HepG2 (cell line): ENCODE results near the gene RBM5. TPM values are rescaled to one million over a fixed set of nuclear protein-coding genes. Genes with fewer than 3 reads are reported as not detected.

ENCODE experiments used
- CBX5 ChIP-seq: sonication (generic); formaldehyde crosslinking; IDR thresholded peaks from 2 replicates; pipeline ENCODE4 v1.4.0; 2020; ENCODE audit warnings: missing genetic modification reagents, borderline replicate concordance
- CENPX ChIP-seq: sonication (generic); formaldehyde crosslinking; IDR thresholded peaks from 2 replicates; pipeline ENCODE4 v1.9.0; 2021; ENCODE audit warnings: mild to moderate bottlenecking, missing genetic modification reagents, moderate library complexity
- FOXJ3 ChIP-seq: sonication (generic); formaldehyde crosslinking; IDR thresholded peaks from 2 replicates; pipeline ENCODE4 v1.4.0; 2020; ENCODE audit warnings: missing genetic modification reagents, mild to moderate bottlenecking, borderline replicate concordance
- HNRNPL ChIP-seq: fragments of 200-400 bp; formaldehyde crosslinking; IDR thresholded peaks from 2 replicates; pipeline ENCODE4 v1.6.1; 2017; ENCODE audit warnings: mild to moderate bottlenecking, low read depth, low read length
- HOXA7 ChIP-seq: sonication (generic); formaldehyde crosslinking; IDR thresholded peaks from 2 replicates; pipeline ENCODE4 v1.8.1; 2022; ENCODE audit warnings: mild to moderate bottlenecking, missing genetic modification reagents, moderate library complexity
- JDP2 ChIP-seq: sonication (generic); formaldehyde crosslinking; IDR thresholded peaks from 2 replicates; pipeline ENCODE4 v1.8.1; 2022; ENCODE audit warnings: missing genetic modification reagents, borderline replicate concordance
- JUNB ChIP-seq: sonication (generic); formaldehyde crosslinking; IDR thresholded peaks from 2 replicates; pipeline ENCODE4 v1.8.0; 2022; ENCODE audit warnings: missing genetic modification reagents, mild to moderate bottlenecking, borderline replicate concordance
- KLF9 ChIP-seq: IDR thresholded peaks from 2 replicates; pipeline ENCODE4 v1.6.1; 2016; ENCODE audit warnings: low read depth
- PCBP2 ChIP-seq: fragments of 200-400 bp; formaldehyde crosslinking; optimal IDR thresholded peaks from 2 replicates; pipeline ENCODE3; 2018; ENCODE audit warnings: low read length, low read depth; ENCODE audit not compliant: poor library complexity, severe bottlenecking
- PHB2 ChIP-seq: fragments of 450-650 bp; IDR thresholded peaks from 2 replicates; pipeline ENCODE4 v1.6.1; 2018; ENCODE audit not compliant: partially characterized antibody
- RFXAP ChIP-seq: sonication (generic); formaldehyde crosslinking; IDR thresholded peaks from 2 replicates; pipeline ENCODE4 v1.4.0; 2020; ENCODE audit warnings: missing genetic modification reagents, borderline replicate concordance
- SOX6 ChIP-seq, 2 experiments: fragments of 450-650 bp in 1 of 2; sonication (generic) in 1 of 2; formaldehyde crosslinking in 1 of 2; IDR thresholded peaks; 2 replicates each; pipeline versions ENCODE4 v1.4.0 to v1.6.1; 2017 to 2020; ENCODE audit warnings: antibody characterized with exemption in 1 of 2, mild to moderate bottlenecking in 1 of 2, missing genetic modification reagents in 1 of 2
- SRSF1 ChIP-seq: fragments of 200-400 bp; formaldehyde crosslinking; optimal IDR thresholded peaks from 2 replicates; pipeline ENCODE3; 2017; ENCODE audit warnings: mild to moderate bottlenecking, low read depth, low read length, moderate library complexity
- TOPORS ChIP-seq: sonication (generic); formaldehyde crosslinking; IDR thresholded peaks from 2 replicates; pipeline ENCODE4 v1.8.0; 2023; ENCODE audit warnings: mild to moderate bottlenecking, missing genetic modification reagents
- ZEB1 ChIP-seq: IDR thresholded peaks from 2 replicates; pipeline ENCODE4 v1.6.1; 2012; ENCODE audit warnings: mild to moderate bottlenecking, low read depth, inconsistent platforms; ENCODE audit not compliant: insufficient replicate concordance
- ZFAT ChIP-seq: sonication (generic); formaldehyde crosslinking; conservative IDR thresholded peaks from 2 replicates; pipeline ENCODE4 v1.8.1; 2023; ENCODE audit warnings: missing genetic modification reagents, inconsistent platforms
- ZFP91 ChIP-seq: sonication (generic); formaldehyde crosslinking; IDR thresholded peaks from 2 replicates; pipeline ENCODE4 v1.9.0; 2022; ENCODE audit warnings: missing genetic modification reagents, mild to moderate bottlenecking, borderline replicate concordance
- ZNF124 ChIP-seq: sonication (generic); formaldehyde crosslinking; IDR thresholded peaks from 2 replicates; pipeline ENCODE4 v1.4.0; 2020; ENCODE audit warnings: missing genetic modification reagents
- ZNF253 ChIP-seq: sonication (generic); formaldehyde crosslinking; IDR thresholded peaks from 2 replicates; pipeline ENCODE4 v1.8.0; 2022; ENCODE audit warnings: mild to moderate bottlenecking, missing genetic modification reagents, borderline replicate concordance
- ZNF296 ChIP-seq: sonication (generic); formaldehyde crosslinking; conservative IDR thresholded peaks from 2 replicates; pipeline ENCODE4 v1.5.0; 2020; ENCODE audit warnings: mild to moderate bottlenecking, missing genetic modification reagents
- ZNF343 ChIP-seq: sonication (generic); formaldehyde crosslinking; IDR thresholded peaks from 2 replicates; pipeline ENCODE4 v1.4.0; 2020; ENCODE audit warnings: mild to moderate bottlenecking, missing genetic modification reagents
- ZNF572 ChIP-seq: sonication (generic); formaldehyde crosslinking; IDR thresholded peaks from 2 replicates; pipeline ENCODE4 v1.5.1; 2020; ENCODE audit warnings: mild to moderate bottlenecking, missing genetic modification reagents
- ZNF768 ChIP-seq: sonication (generic); formaldehyde crosslinking; IDR thresholded peaks from 2 replicates; pipeline ENCODE4 v1.4.0; 2020; ENCODE audit warnings: missing genetic modification reagents
- ZNF772 ChIP-seq: sonication (generic); formaldehyde crosslinking; IDR thresholded peaks from 2 replicates; pipeline ENCODE4 v1.5.0; 2020; ENCODE audit warnings: mild to moderate bottlenecking, missing genetic modification reagents
- ZNF782 ChIP-seq: sonication (generic); formaldehyde crosslinking; IDR thresholded peaks from 2 replicates; pipeline ENCODE4 v1.4.0; 2020; ENCODE audit warnings: missing genetic modification reagents, mild to moderate bottlenecking, borderline replicate concordance
- ZNF891 ChIP-seq: sonication (generic); formaldehyde crosslinking; IDR thresholded peaks from 2 replicates; pipeline ENCODE4 v1.5.0; 2020; ENCODE audit warnings: mild to moderate bottlenecking, missing genetic modification reagents
- ZSCAN22 ChIP-seq: sonication (generic); formaldehyde crosslinking; IDR thresholded peaks from 2 replicates; pipeline ENCODE4 v1.4.0; 2020; ENCODE audit warnings: mild to moderate bottlenecking, missing genetic modification reagents
- polyA plus RNA-seq, 8 experiments: library from polyadenylated mRNA; depleted of rRNA in 3 of 8; stranded (reverse) in 7 of 8; unstranded in 1 of 8; fragments of >200 nt; fragmentation: Illumina TruSeq in 4 of 8; extraction: Trizol in 4 of 8; gene quantifications; 2 replicates each; pipeline versions ENCODE4 v1.2.1 to v1.2.3, GENCODE V29; 2011 to 2016; ENCODE audit warnings: low read depth in 4 of 8, missing spikeins in 1 of 8, mixed read lengths in 1 of 8; ENCODE audit not compliant: insufficient read depth in 1 of 8
- total RNA-seq, 5 experiments: library from RNA; depleted of rRNA; stranded (reverse); fragments of >200 nt; fragmentation: Illumina TruSeq; extraction: Trizol; gene quantifications; 2 replicates each; pipeline ENCODE4 v1.2.3, GENCODE V29; 2016; ENCODE audit warnings: low read depth in 1 of 5
- TF ChIP-seq, protein P1 (sequence below): sonication (generic); formaldehyde crosslinking; IDR thresholded peaks from 2 replicates; pipeline ENCODE4 v1.4.0; 2020; ENCODE audit warnings: missing genetic modification reagents, mild to moderate bottlenecking, borderline replicate concordance

RBM5 gene
- total and polyA plus RNA-seq, 2 of the 13 experiments (the other 11 are each of a cell fraction or from before 2014, with no cell fraction given): 106 to 204 TPM

DNA sequence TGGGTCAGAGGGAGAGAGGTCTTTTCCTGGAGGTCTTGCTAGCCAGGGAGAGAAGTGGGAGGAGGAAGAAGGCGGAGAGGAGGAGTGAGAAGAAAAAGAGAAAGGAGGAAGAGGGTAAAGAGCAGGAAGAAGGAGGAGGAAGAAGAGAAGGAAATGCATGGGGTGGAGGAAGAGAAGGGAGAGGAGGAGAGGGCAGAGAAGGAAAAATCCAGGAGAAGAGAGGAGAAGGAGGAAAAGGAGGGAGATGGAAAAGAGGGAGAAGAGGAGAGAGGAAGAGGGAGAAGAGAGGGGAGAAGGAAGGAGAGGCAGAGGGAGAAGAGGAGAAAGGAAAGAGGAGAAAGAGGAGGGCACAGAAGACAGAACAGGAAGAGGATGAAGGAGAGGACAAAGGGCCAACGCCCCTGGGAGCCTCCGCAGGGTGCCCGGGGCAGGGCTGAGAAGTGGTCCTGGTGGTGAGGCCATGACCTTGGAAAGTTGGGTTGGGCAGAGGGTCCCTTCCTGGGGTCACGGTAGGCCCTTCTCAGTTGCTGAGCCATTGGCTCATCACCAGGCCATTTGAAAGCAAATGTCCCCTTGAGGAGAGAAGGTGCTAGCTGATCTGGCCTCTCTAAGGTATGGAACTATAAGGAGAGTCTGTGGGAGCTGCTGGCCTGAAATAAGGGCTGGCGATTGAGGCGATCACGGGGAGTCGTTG, 65.2 kb downstream of the RBM5 start (continued):
- TF ChIP-seq, protein P1, sequence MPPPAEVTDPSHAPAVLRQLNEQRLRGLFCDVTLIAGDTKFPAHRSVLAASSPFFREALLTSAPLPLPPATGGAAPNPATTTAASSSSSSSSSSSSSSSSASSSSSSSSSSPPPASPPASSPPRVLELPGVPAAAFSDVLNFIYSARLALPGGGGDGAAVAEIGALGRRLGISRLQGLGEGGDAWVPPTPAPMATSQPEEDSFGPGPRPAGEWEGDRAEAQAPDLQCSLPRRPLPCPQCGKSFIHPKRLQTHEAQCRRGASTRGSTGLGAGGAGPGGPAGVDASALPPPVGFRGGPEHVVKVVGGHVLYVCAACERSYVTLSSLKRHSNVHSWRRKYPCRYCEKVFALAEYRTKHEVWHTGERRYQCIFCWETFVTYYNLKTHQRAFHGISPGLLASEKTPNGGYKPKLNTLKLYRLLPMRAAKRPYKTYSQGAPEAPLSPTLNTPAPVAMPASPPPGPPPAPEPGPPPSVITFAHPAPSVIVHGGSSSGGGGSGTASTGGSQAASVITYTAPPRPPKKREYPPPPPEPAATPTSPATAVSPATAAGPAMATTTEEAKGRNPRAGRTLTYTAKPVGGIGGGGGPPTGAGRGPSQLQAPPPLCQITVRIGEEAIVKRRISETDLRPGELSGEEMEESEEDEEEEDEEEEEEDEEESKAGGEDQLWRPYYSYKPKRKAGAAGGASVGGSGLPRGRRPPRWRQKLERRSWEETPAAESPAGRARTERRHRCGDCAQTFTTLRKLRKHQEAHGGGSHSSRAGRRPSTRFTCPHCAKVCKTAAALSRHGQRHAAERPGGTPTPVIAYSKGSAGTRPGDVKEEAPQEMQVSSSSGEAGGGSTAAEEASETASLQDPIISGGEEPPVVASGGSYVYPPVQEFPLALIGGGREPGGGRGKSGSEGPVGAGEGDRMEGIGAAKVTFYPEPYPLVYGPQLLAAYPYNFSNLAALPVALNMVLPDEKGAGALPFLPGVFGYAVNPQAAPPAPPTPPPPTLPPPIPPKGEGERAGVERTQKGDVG (CRISPR knock-in tag): no peak
- TF ChIP-seq PCBP2 (no peak), ZNF296 (CRISPR knock-in tag) (no peak), TOPORS (no peak), ZNF572 (no peak), ZNF782 (CRISPR knock-in tag) (no peak), ZFAT (no peak), CENPX (no peak), ZNF891 (CRISPR knock-in tag) (0 out of 2 replicates have a peak, but pooled peaks have one; percentile 31), ZEB1 (no peak), ZNF768 (no peak), ZNF253 (CRISPR knock-in tag) (no peak), CBX5 (CRISPR knock-in tag) (no peak), PHB2 (no peak), ZNF772 (CRISPR knock-in tag) (no peak), HNRNPL (no peak), RFXAP (CRISPR knock-in tag) (no peak), ZFP91 (CRISPR knock-in tag) (0 out of 2 replicates have a peak, but pooled peaks have one; percentile 0), ZSCAN22 (CRISPR knock-in tag) (no peak), ZNF343 (CRISPR knock-in tag) (no peak), SOX6 (IDR thresholded peaks at IDR 0.05) (no peak), SOX6 (CRISPR knock-in tag; IDR thresholded peaks at IDR 0.05) (0 out of 2 replicates have a peak, but pooled peaks have one; percentile 4), SRSF1 (no peak), ZNF124 (no peak), KLF9 (CRISPR knock-in tag) (no peak), JDP2 (CRISPR knock-in tag) (no peak), JUNB (CRISPR knock-in tag) (no peak), HOXA7 (CRISPR knock-in tag) (no peak), FOXJ3 (CRISPR knock-in tag) (no peak)
